ENCODE data around the gene USE1.

- TF ChIP-seq CTCF (IDR thresholded peaks at IDR 0.05), result no peak
- no peak for TF ChIP-seq POLR2A (IDR thresholded peaks at IDR 0.05)
Measured at GRCh38 chr19:17170538-17171297, 44.4 kb upstream of the USE1 start.
